ENCODE data around the gene NHLRC1.
"Not testable (repeated sequence)": the region's sequence is repeated elsewhere in the genome, so short reads cannot be mapped to it uniquely, and the experiment has no call there.

The NHLRC1 gene

GRCh38 chr6:18122128-18123093 lies at the start of gene NHLRC1:
TSS of gene NHLRC1 (minus strand) at chr6:18122677. CDS start at chr6:18122606, 71 bp downstream.
- DNase-seq: peak; percentile 77

- no peak for DNase-seq
Measured at GRCh38 chr6:18171871-18172270, 49.4 kb upstream of the NHLRC1 start.

- no peak for DNase-seq
Measured at GRCh38 chr6:18168264-18168663, 45.8 kb upstream of the NHLRC1 start.

- no peak for DNase-seq
Measured at GRCh38 chr6:18166312-18167036, 44.0 kb upstream of the NHLRC1 start.

GRCh38 chr6:18165751-18166150 lies 43.3 kb upstream of the NHLRC1 start:
- no peak for DNase-seq

GRCh38 chr6:18162401-18162800 lies 39.9 kb upstream of the NHLRC1 start:
- DNase-seq: no peak

GRCh38 chr6:18161431-18161830 lies 39.0 kb upstream of the NHLRC1 start:
- no peak for DNase-seq

GRCh38 chr6:18160911-18161310 lies 38.4 kb upstream of the NHLRC1 start:
- no peak for DNase-seq

GRCh38 chr6:18155864-18156421 lies 33.5 kb upstream of the NHLRC1 start:
- peak; percentile 81 for DNase-seq

GRCh38 chr6:18155150-18155863 lies 32.8 kb upstream of the NHLRC1 start, which contains the start of gene KDM1B:
TSS of gene KDM1B (plus strand) at chr6:18155422. CDS start at chr6:18159896, 4,474 bp downstream.
- peak; percentile 96 for DNase-seq

GRCh38 chr6:18154507-18155149 lies 32.2 kb upstream of the NHLRC1 start, which contains the start of gene TPMT:
TSS of gene TPMT (minus strand) at chr6:18155077. CDS start at chr6:18149127, 5,950 bp downstream.
- no peak for DNase-seq

GRCh38 chr6:18153311-18153703 lies 30.8 kb upstream of the NHLRC1 start:
- no peak for DNase-seq

- DNase-seq: no peak
Measured at GRCh38 chr6:18151801-18152200, 29.3 kb upstream of the NHLRC1 start.

- DNase-seq: not testable (repeated sequence)
Measured at GRCh38 chr6:18151391-18151790, 28.9 kb upstream of the NHLRC1 start.

GRCh38 chr6:18148304-18149025 lies 26.0 kb upstream of the NHLRC1 start:
- no peak for DNase-seq

GRCh38 chr6:18147616-18148015 lies 25.1 kb upstream of the NHLRC1 start:
- no peak for DNase-seq

- DNase-seq: no peak
Measured at GRCh38 chr6:18147160-18147559, 24.7 kb upstream of the NHLRC1 start.

GRCh38 chr6:18142591-18142861 lies 20.0 kb upstream of the NHLRC1 start:
- DNase-seq: no peak

- DNase-seq: peak; percentile 91
Measured at GRCh38 chr6:18141805-18142590, 19.5 kb upstream of the NHLRC1 start.

GRCh38 chr6:18139935-18140621 lies 17.6 kb upstream of the NHLRC1 start:
- DNase-seq: no peak

All from NCI-H526 treated with DMSO at 0.1 percent for 48 hours (cell line).